Cardiac muscle cell (in vitro differentiated cells and primary cell): Measurements from ENCODE around the gene AMZ1. TPM values are rescaled to one million over a fixed set of nuclear protein-coding genes. Genes with fewer than 3 reads are reported as not detected.
"Not testable (repeated sequence)": the region's sequence is repeated elsewhere in the genome, so short reads cannot be mapped to it uniquely, and the experiment has no call there.

Source experiments
- DNase-seq, 2 donors: peaks; one replicate each; pipeline versions ENCODE4 v3.0.0 to v3.0.0-alpha.2; 2010 to 2017; ENCODE audit warnings: low read depth in 1 of 2, low spot score in 1 of 2
- H3K27ac ChIP-seq: fragments of 200-600 bp; sonication (generic); 2 replicates; pipeline ENCODE4 v1.5.1; 2016
- H3K27me3 ChIP-seq: fragments of 200-600 bp; sonication (generic); 2 replicates; pipeline ENCODE4 v1.6.0; 2016; ENCODE audit warnings: control low read depth
- H3K36me3 ChIP-seq: fragments of 200-600 bp; sonication (generic); 2 replicates; pipeline ENCODE4 v1.5.1; 2016; ENCODE audit warnings: control low read depth
- H3K4me1 ChIP-seq: fragments of 200-600 bp; sonication (generic); 2 replicates; pipeline ENCODE4 v1.8.1; 2017; ENCODE audit warnings: low read depth, mild to moderate bottlenecking, mixed run types
- H3K4me3 ChIP-seq: fragments of 200-600 bp; sonication (generic); 2 replicates; pipeline ENCODE4 v1.5.1; 2016; ENCODE audit warnings: mild to moderate bottlenecking
- H3K9me3 ChIP-seq: fragments of 200-600 bp; sonication (generic); 2 replicates; pipeline ENCODE4 v1.5.1; 2017; ENCODE audit warnings: low read depth, mild to moderate bottlenecking, control low read depth
- polyA plus RNA-seq: library from polyadenylated mRNA; unstranded; fragments of >200 nt; fragmentation: Nextera tagmentation; extraction: Ambion mirVana; gene quantifications from 2 replicates; pipeline ENCODE4 v1.2.1, GENCODE V29; 2016
- total RNA-seq: library from RNA; depleted of rRNA; stranded (reverse); fragments of >200 nt; gene quantifications from 2 replicates; pipeline ENCODE4 v1.2.3, GENCODE V29; 2016
- TF ChIP-seq, protein P1 (sequence below): IDR thresholded peaks from 2 replicates; pipeline ENCODE4 v1.5.1; 2012; ENCODE audit warnings: low read depth, mild to moderate bottlenecking, low read length

Gene AMZ1
- total and polyA plus RNA-seq, 2 experiments from 2014 or later: 0.80 to 1.6 TPM

DNA sequence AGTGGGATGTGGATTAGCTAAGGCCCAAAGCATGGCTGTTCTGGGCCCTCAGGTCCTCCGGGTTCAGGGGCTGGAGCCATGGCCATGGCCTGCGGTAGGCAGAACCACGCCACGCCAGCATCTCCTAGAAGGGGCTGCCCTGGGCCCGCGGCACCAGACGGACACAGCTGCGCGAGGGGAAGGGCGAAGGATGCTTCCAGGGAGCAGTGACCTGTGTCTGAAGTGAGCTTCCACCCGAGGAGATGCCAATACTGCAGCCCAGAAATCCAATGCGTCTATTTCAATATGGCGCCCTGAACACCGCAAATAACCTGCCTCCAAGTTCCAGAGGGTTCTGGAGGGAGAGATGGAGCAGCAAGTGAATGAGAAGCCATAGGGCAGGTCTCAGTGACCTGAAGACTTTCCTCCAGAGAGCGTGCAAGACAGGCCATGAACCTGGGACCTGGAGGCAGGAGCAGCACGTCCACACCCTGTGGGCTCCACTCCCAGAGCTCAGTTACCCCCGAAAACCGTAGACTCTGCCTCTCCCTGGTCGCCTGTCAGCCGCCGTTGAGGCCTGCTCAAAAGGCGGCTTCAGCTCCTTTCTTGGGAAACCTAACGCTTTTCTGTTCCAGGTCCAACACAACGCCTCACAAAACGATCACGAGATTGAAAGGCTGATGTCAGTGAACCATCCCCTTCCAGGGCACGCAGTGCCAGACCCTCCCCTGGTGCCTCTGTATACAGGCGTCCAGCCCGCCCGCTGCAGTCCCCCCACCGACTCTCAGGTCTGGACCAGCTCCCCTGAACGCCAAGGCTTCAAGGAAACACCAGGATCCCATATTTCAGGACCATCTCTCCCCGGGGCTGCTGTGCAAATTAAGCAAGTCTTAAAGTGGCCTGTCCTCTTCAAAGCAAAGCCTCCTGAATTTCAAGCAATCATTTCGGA lies 37.4 kb downstream of the AMZ1 start:
- H3K4me1 ChIP-seq: peaks cover 13% of the 10 kb centered on the region
- no peak overlapping the region for H3K27ac ChIP-seq
- H3K4me3 ChIP-seq: no peak overlapping the region
- H3K36me3 ChIP-seq: peaks cover 4% of the 10 kb centered on the region
- TF ChIP-seq, protein P1, sequence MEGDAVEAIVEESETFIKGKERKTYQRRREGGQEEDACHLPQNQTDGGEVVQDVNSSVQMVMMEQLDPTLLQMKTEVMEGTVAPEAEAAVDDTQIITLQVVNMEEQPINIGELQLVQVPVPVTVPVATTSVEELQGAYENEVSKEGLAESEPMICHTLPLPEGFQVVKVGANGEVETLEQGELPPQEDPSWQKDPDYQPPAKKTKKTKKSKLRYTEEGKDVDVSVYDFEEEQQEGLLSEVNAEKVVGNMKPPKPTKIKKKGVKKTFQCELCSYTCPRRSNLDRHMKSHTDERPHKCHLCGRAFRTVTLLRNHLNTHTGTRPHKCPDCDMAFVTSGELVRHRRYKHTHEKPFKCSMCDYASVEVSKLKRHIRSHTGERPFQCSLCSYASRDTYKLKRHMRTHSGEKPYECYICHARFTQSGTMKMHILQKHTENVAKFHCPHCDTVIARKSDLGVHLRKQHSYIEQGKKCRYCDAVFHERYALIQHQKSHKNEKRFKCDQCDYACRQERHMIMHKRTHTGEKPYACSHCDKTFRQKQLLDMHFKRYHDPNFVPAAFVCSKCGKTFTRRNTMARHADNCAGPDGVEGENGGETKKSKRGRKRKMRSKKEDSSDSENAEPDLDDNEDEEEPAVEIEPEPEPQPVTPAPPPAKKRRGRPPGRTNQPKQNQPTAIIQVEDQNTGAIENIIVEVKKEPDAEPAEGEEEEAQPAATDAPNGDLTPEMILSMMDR: no peak
- H3K27me3 ChIP-seq: no peaks in the 10 kb centered on the region
- no peak for DNase-seq
- no peaks in the 10 kb centered on the region for H3K9me3 ChIP-seq

DNA sequence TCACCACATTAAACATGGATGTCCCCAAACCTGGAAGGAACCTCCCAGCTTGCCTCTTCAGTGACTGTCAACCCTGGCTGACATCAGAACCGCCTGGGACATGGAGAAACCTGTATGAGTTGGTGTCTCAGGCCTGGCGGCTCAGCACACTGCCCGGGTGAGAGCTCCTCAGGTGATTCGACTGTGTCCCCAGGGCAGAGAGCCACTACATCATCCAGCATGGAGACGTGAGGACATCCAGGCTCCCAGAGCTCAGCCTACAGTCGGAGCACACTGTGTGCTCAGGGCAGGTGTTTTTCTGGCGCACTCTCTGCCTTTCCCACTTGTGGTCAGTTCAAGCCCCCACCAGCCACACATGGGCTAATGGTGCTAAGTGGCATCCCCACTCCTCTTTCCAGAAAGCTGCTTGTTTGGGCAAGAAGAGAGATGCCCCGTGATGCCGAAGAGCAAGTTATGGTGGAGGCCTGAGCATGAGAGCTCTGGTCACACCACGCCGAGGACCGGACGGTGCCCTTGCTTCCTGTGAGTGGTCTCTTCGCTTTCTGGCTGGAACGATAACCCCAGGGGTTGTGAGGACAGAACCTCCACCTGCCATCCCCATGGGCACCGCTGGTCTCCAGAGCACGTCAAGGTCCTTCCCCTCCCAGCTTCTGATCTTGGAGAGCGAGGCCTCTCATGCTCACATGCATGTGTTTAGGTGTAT lies 38.5 kb downstream of the AMZ1 start:
- Histone ChIP-seq H3K4me1 (peaks cover 13% of the 10 kb centered on the region), H3K4me3 (no peak overlapping the region), H3K9me3 (no peaks in the 10 kb centered on the region), H3K27ac (no peak overlapping the region), H3K36me3 (peaks cover 12% of the 10 kb centered on the region), H3K27me3 (no peaks in the 10 kb centered on the region)
- DNase-seq: no peak
- TF ChIP-seq, protein P1: no peak

DNA sequence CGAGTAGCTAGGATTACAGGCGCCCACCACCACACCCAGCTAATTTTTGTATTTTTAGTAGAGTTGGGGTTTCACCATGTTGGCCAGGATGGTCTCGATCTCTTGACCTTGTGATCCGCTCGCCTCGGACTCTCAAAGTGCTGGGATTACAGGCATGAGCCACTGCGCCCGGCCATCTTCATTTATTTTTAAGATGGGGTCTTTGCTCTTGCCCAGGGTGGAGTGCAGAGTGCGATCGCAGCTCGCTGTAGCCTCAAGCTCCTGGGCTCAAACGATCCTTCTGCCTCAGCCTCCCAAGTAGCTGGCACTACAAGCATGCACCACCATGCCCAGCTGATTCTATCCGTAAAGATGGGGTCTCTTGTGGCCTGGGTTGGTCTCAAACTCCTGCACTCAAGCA lies 39.2 kb downstream of the AMZ1 start:
- H3K4me3 ChIP-seq, H3K9me3 ChIP-seq, H3K27me3 ChIP-seq, DNase-seq, H3K27ac ChIP-seq: not testable (repeated sequence)
- Histone ChIP-seq H3K4me1 (peaks cover 13% of the 10 kb centered on the region), H3K36me3 (peaks cover 12% of the 10 kb centered on the region)

DNA sequence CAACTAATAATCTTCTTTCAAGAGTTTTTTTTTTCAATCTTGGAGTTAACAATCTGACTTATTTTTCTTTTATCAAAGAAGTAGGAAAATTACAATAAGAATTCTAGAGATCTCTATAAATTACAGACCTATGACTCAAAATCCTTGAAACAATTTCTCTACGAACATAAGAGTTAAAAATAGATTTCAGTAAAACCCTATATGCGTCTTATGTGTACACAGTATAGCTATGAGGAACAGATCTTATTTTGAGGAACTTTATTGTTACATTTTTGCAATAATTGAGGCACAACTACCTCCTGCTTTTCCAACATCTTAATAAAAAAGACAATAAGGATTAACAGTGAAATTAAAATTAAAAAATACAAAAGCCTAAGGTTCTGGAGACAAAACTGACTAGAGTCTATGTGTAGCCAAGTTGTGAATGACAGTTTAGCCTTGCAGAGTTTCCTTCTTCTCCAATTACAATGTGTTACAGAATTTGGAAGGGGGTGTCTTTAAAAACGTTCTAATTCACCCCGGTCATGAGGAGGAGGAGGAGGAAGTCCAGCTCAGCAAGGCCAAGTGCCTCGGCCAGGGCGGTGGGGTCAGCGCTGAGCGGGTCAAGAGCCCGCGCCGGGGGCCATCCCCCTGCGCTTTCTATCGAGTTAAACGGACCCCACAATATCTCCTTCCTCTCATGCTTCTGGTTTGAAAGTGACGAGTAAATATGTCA lies 40.5 kb downstream of the AMZ1 start:
- TF ChIP-seq, protein P1: no peak
- Histone ChIP-seq H3K9me3 (no peaks in the 10 kb centered on the region), H3K27ac (peak overlapping the region; percentile 68), H3K4me3 (no peak overlapping the region), H3K4me1 (peaks cover 20% of the 10 kb centered on the region), H3K27me3 (no peaks in the 10 kb centered on the region), H3K36me3 (peaks cover 12% of the 10 kb centered on the region)
- no peak for DNase-seq

DNA sequence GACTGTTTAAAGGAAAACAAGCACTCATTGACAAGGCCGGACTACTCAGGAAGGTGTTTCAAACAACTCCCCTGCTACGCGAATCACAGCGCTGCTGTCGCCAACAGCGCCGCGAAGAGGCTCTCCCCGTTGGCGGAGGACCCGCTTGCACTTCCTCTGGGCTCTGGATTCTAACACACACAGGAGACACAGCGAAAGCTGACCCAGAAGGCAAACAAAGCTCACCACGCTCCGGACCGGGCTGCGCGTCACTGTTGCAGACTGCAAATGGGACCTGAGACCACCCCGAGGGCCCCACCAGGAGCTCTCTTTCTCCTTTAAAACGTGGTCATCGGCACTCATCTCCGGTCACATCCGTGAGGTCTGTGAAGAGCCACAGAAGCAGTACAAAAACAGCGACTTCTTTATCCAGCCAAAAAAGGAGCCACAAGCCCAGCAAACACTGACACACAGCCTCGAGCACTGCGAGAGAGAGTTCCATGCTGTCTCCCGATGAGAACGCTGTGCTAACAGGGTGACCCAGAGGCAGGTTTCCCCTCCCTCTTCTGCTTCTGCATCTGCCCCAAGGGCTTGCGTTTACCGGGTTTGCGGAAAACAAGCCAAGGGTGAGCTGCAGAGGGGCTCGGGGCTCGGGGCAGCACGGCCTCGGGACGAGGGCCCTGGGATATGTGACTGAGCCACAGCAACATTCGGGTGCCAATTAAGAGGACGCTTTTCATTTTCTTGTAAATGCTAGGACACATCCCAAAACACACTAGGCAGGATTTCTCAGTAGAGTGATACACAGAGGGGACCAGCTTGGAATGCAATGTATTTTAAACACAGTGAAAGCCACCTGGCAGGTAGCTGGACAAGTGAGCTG lies 41.3 kb downstream of the AMZ1 start:
- H3K4me1 ChIP-seq: peaks cover 22% of the 10 kb centered on the region
- H3K27ac ChIP-seq: peak overlapping the region; percentile 68
- H3K27me3 ChIP-seq: no peaks in the 10 kb centered on the region
- TF ChIP-seq, protein P1: no peak
- DNase-seq: no peak
- no peaks in the 10 kb centered on the region for H3K9me3 ChIP-seq
- H3K4me3 ChIP-seq: no peak overlapping the region
- peaks cover 12% of the 10 kb centered on the region for H3K36me3 ChIP-seq
